ENCODE measurements around the gene WDR72. TPM values are rescaled to one million over a fixed set of nuclear protein-coding genes. Genes with fewer than 3 reads are reported as not detected.

WDR72 gene
- total RNA-seq, 1 donor from 2014 or later = 0.14 TPM

- H3K36me3 Mint-ChIP-seq (ENCODE audit: low read depth, unreplicated experiment) = no peaks in the 10 kb centered on the region
- H3K4me3 Mint-ChIP-seq (ENCODE audit: unreplicated experiment) = no peak overlapping the region
- peaks cover 2% of the 10 kb centered on the region for H3K9me3 Mint-ChIP-seq (ENCODE audit: unreplicated experiment)
- Histone ChIP-seq H3K9me3 (ENCODE audit: insufficient read depth, low read depth, low read length) (no peaks in the 10 kb centered on the region), H3K4me2 (ENCODE audit: low read length) (no peak overlapping the region), H4K20me1 (ENCODE audit: insufficient read depth, low read length) (no peaks in the 10 kb centered on the region), H3K9ac (ENCODE audit: low read length) (no peak overlapping the region), H3K4me1 (ENCODE audit: insufficient read depth, low read length) (peaks cover 15% of the 10 kb centered on the region), H3K4me3 (ENCODE audit: insufficient read depth, low read depth, low read length) (no peak overlapping the region), H3K27ac (ENCODE audit: low read depth, low read length) (no peak overlapping the region), H3K36me3 (ENCODE audit: insufficient read depth, low read length) (no peaks in the 10 kb centered on the region), H2AFZ (ENCODE audit: low read depth, low read length) (no peak overlapping the region), H3K79me2 (ENCODE audit: insufficient read depth, low read length) (no peaks in the 10 kb centered on the region), H3K27me3 (ENCODE audit: insufficient read depth, low read length) (no peaks in the 10 kb centered on the region)
- FAIRE-seq (no peak), DNase-seq (ENCODE audit: low read depth) (no peak)
- H3K4me1 Mint-ChIP-seq (ENCODE audit: low read depth, unreplicated experiment) = peaks cover 14% of the 10 kb centered on the region
- H3K27ac Mint-ChIP-seq (ENCODE audit: unreplicated experiment) = no peak overlapping the region
- no peak for TF ChIP-seq EZH2 (IDR thresholded peaks at IDR 0.05; ENCODE audit: insufficient read depth, low read length)
- TF ChIP-seq CTCF (IDR thresholded peaks at IDR 0.05; ENCODE audit: insufficient read depth, low read depth, low read length) = no peak
- H3K27me3 Mint-ChIP-seq (ENCODE audit: low read depth, unreplicated experiment) = no peaks in the 10 kb centered on the region
These were observed 169.1 kb downstream of the WDR72 start for GRCh38 chr15:53590380-53590779.

GRCh38 chr15:53589520-53590057, 169.9 kb downstream of the WDR72 start:
- TF ChIP-seq CTCF (IDR thresholded peaks at IDR 0.05; ENCODE audit: insufficient read depth, low read depth, low read length) = no peak
- TF ChIP-seq EZH2 (IDR thresholded peaks at IDR 0.05; ENCODE audit: insufficient read depth, low read length) = no peak
- no peaks in the 10 kb centered on the region for H4K20me1 ChIP-seq (ENCODE audit: insufficient read depth, low read length)
- FAIRE-seq = no peak
- peak overlapping the region; percentile 75 for H3K4me2 ChIP-seq (ENCODE audit: low read length)
- peaks cover 15% of the 10 kb centered on the region for H3K4me1 ChIP-seq (ENCODE audit: insufficient read depth, low read length)
- peak overlapping the region; percentile 63 for H3K27ac Mint-ChIP-seq (ENCODE audit: unreplicated experiment)
- H3K9me3 Mint-ChIP-seq (ENCODE audit: unreplicated experiment) = peaks cover 2% of the 10 kb centered on the region
- H3K36me3 ChIP-seq (ENCODE audit: insufficient read depth, low read length) = no peaks in the 10 kb centered on the region
- H3K4me3 Mint-ChIP-seq (ENCODE audit: unreplicated experiment) = no peak overlapping the region
- no peaks in the 10 kb centered on the region for H3K79me2 ChIP-seq (ENCODE audit: insufficient read depth, low read length)
- H3K9ac ChIP-seq (ENCODE audit: low read length) = peak overlapping the region; percentile 74
- H3K4me1 Mint-ChIP-seq (ENCODE audit: low read depth, unreplicated experiment) = peaks cover 14% of the 10 kb centered on the region
- H3K4me3 ChIP-seq (ENCODE audit: insufficient read depth, low read depth, low read length) = no peak overlapping the region
- H3K27me3 ChIP-seq (ENCODE audit: insufficient read depth, low read length) = no peaks in the 10 kb centered on the region
- H2AFZ ChIP-seq (ENCODE audit: low read depth, low read length) = peak overlapping the region; percentile 28
- H3K27ac ChIP-seq (ENCODE audit: low read depth, low read length) = peak overlapping the region; percentile 91
- DNase-seq (ENCODE audit: low read depth) = no peak
- no peaks in the 10 kb centered on the region for H3K36me3 Mint-ChIP-seq (ENCODE audit: low read depth, unreplicated experiment)
- H3K9me3 ChIP-seq (ENCODE audit: insufficient read depth, low read depth, low read length) = no peaks in the 10 kb centered on the region
- no peaks in the 10 kb centered on the region for H3K27me3 Mint-ChIP-seq (ENCODE audit: low read depth, unreplicated experiment)

GRCh38 chr15:53588773-53589172, 170.7 kb downstream of the WDR72 start:
- Histone ChIP-seq H3K4me3 (ENCODE audit: insufficient read depth, low read depth, low read length) (peak overlapping the region; percentile 30), H2AFZ (ENCODE audit: low read depth, low read length) (peak overlapping the region; percentile 28), H4K20me1 (ENCODE audit: insufficient read depth, low read length) (no peaks in the 10 kb centered on the region), H3K9ac (ENCODE audit: low read length) (peak overlapping the region; percentile 74), H3K36me3 (ENCODE audit: insufficient read depth, low read length) (no peaks in the 10 kb centered on the region), H3K79me2 (ENCODE audit: insufficient read depth, low read length) (no peaks in the 10 kb centered on the region), H3K4me2 (ENCODE audit: low read length) (peak overlapping the region; percentile 75), H3K27me3 (ENCODE audit: insufficient read depth, low read length) (no peaks in the 10 kb centered on the region), H3K4me1 (ENCODE audit: insufficient read depth, low read length) (peaks cover 15% of the 10 kb centered on the region), H3K9me3 (ENCODE audit: insufficient read depth, low read depth, low read length) (no peaks in the 10 kb centered on the region), H3K27ac (ENCODE audit: low read depth, low read length) (peak overlapping the region; percentile 91)
- TF ChIP-seq EZH2 (IDR thresholded peaks at IDR 0.05; ENCODE audit: insufficient read depth, low read length) = no peak
- no peak for TF ChIP-seq CTCF (IDR thresholded peaks at IDR 0.05; ENCODE audit: insufficient read depth, low read depth, low read length)
- Mint-ChIP-seq H3K27ac (ENCODE audit: unreplicated experiment) (peak overlapping the region; percentile 63), H3K36me3 (ENCODE audit: low read depth, unreplicated experiment) (no peaks in the 10 kb centered on the region), H3K4me3 (ENCODE audit: unreplicated experiment) (no peak overlapping the region), H3K9me3 (ENCODE audit: unreplicated experiment) (peaks cover 2% of the 10 kb centered on the region), H3K4me1 (ENCODE audit: low read depth, unreplicated experiment) (peaks cover 14% of the 10 kb centered on the region), H3K27me3 (ENCODE audit: low read depth, unreplicated experiment) (no peaks in the 10 kb centered on the region)
- DNase-seq (ENCODE audit: low read depth) = peak; percentile 72
- no peak for FAIRE-seq
